Vagina (tissue), 2 donors: ENCODE results near the gene IFT81. TPM values are rescaled to one million over a fixed set of nuclear protein-coding genes. Genes with fewer than 3 reads are reported as not detected.

Experiments
- DNase-seq, 2 donors: peaks; one replicate each; pipeline ENCODE4 v3.0.0-alpha.2; 2017; ENCODE audit errors: extremely low spot score in 2 of 2
- H3K27ac ChIP-seq: fragments of 200-600 bp; sonication (generic); one replicate; pipeline ENCODE4 v1.5.1; 2019
- H3K27me3 ChIP-seq: fragments of 200-600 bp; sonication (generic); one replicate; pipeline ENCODE4 v1.5.1; 2019
- H3K36me3 ChIP-seq, 2 donors: fragments of 200-600 bp; sonication (generic); one replicate each; pipeline ENCODE4 v1.5.1; 2017 to 2019
- H3K4me1 ChIP-seq: fragments of 200-600 bp; sonication (generic); one replicate; pipeline ENCODE4 v1.5.1; 2019
- H3K4me3 ChIP-seq, 2 donors: fragments of 200-600 bp; sonication (generic); 1 replicate in 1 of 2; 2 replicates in 1 of 2; pipeline ENCODE4 v1.5.1; 2016 to 2019
- H3K9me3 ChIP-seq: fragments of 200-600 bp; sonication (generic); one replicate; pipeline ENCODE4 v1.5.1; 2019
- POLR2A ChIP-seq, 2 donors: fragments of 450-650 bp; IDR thresholded peaks; one replicate each; pipeline ENCODE4 v1.6.1; 2017; ENCODE audit warnings: antibody characterized with exemption in 2 of 2, mild to moderate bottlenecking in 2 of 2, moderate library complexity in 2 of 2
- POLR2AphosphoS5 ChIP-seq, 2 donors: sonication (generic); formaldehyde crosslinking; IDR thresholded peaks; one replicate each; pipeline ENCODE4 v1.9.0; 2017; ENCODE audit warnings: antibody characterized with exemption in 2 of 2, mild to moderate bottlenecking in 2 of 2, low read depth in 1 of 2; ENCODE audit not compliant: insufficient read depth in 1 of 2
- intact Hi-C: fragments of 100-400 bp; cut with DNase I; formaldehyde crosslinking; loops from one replicate; pipeline ENCODE4 v1.15.1; 2023
- total RNA-seq: library from RNA; depleted of rRNA; stranded (reverse); fragments of >200 nt; gene quantifications from one replicate; pipeline ENCODE4 v1.2.3, GENCODE V29; 2016
- TF ChIP-seq, protein P1 (sequence below), 3 experiments: fragments of 450-650 bp in 2 of 3; fragments of 200-600 bp in 1 of 3; sonication (generic) in 1 of 3; IDR thresholded peaks; one replicate each; pipeline ENCODE4 v1.5.1; 2017 to 2019; ENCODE audit warnings: antibody characterized with exemption in 3 of 3, mild to moderate bottlenecking in 2 of 3, moderate library complexity in 2 of 3

IFT81 gene
- total RNA-seq, 1 donor from 2014 or later = 18.2 TPM

DNA sequence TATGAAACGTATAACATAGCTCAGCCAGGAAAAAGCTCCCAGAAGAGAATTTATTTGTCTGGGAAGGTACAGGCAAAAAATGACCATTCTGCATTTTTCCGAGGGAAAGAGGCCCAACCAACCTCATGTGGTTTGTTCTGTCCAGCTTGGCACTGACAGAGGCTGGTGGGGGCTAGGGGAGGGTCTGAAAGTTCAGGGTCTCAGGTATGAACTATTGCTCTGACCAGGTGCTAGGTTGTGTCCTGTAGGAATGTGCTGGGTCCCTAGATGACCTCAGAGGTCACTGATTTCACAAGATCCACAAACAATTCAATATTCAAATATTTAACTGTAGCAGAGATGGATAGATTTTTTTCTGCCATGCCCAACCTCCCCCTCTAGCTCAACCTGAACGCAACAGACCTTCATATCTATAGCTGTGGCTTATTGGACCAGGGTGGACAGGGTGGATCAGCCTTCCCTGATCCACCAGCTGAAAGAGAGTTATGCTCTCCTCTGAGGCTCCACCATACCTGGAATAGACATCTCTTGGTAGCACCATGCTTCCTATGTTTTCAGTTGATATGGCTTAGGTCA, 32.9 kb upstream of the IFT81 start:
- Histone ChIP-seq H3K36me3 (no peaks in the 10 kb centered on the region), H3K27me3 (no peaks in the 10 kb centered on the region), H3K4me1 (no peaks in the 10 kb centered on the region), H3K9me3 (no peaks in the 10 kb centered on the region), H3K27ac (no peak overlapping the region), H3K4me3 (no peak overlapping the region)
- no peak for DNase-seq
- intact Hi-C loops = no loop called here
- no peak for TF ChIP-seq POLR2AphosphoS5 (IDR thresholded peaks at IDR 0.05; ENCODE audit: insufficient read depth in 1 of 2, low read depth in 1 of 2)
- no peak for TF ChIP-seq POLR2A (IDR thresholded peaks at IDR 0.05)
- TF ChIP-seq, protein P1, sequence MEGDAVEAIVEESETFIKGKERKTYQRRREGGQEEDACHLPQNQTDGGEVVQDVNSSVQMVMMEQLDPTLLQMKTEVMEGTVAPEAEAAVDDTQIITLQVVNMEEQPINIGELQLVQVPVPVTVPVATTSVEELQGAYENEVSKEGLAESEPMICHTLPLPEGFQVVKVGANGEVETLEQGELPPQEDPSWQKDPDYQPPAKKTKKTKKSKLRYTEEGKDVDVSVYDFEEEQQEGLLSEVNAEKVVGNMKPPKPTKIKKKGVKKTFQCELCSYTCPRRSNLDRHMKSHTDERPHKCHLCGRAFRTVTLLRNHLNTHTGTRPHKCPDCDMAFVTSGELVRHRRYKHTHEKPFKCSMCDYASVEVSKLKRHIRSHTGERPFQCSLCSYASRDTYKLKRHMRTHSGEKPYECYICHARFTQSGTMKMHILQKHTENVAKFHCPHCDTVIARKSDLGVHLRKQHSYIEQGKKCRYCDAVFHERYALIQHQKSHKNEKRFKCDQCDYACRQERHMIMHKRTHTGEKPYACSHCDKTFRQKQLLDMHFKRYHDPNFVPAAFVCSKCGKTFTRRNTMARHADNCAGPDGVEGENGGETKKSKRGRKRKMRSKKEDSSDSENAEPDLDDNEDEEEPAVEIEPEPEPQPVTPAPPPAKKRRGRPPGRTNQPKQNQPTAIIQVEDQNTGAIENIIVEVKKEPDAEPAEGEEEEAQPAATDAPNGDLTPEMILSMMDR (IDR thresholded peaks at IDR 0.05) = no peak

DNA sequence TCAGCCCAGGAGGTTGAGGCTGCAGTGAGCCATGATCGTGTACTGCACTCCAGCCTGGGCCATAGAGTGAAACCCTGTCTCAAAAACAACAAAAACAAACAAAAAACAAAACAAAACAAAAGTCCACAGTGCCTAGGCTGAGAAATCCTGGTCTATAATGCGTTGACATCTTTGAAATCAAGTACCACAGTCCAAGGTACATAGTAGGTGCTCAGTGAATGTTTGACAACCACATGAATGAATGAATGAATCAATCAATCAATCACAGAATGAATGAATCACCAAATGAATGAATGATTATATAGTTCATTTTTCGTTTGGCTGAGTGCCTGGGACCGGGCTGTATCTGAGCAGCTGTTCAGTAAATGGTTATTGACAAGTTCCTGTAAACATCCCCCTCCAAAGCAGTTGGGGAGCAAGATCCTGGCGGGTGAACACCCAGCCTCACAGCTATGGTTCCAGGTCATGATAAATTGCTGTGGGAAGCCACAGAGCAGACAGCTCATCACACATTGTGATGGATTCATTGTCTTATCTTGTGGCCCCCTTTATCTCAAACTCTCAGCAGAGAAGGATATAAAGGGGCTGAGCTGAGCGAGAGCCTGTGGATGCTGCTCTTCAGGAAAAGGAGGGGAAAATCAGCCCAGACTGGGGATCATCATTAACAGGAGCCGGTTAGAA, 30.4 kb upstream of the IFT81 start:
- no peak overlapping the region for H3K27ac ChIP-seq
- H3K9me3 ChIP-seq = no peaks in the 10 kb centered on the region
- DNase-seq = no peak
- H3K27me3 ChIP-seq = no peaks in the 10 kb centered on the region
- no peak for TF ChIP-seq POLR2A (IDR thresholded peaks at IDR 0.05)
- TF ChIP-seq POLR2AphosphoS5 (IDR thresholded peaks at IDR 0.05; ENCODE audit: insufficient read depth in 1 of 2, low read depth in 1 of 2) = no peak
- TF ChIP-seq, protein P1 (IDR thresholded peaks at IDR 0.05) = no peak
- intact Hi-C loops = no loop called here
- H3K36me3 ChIP-seq = no peaks in the 10 kb centered on the region
- no peaks in the 10 kb centered on the region for H3K4me1 ChIP-seq
- H3K4me3 ChIP-seq = no peak overlapping the region

DNA sequence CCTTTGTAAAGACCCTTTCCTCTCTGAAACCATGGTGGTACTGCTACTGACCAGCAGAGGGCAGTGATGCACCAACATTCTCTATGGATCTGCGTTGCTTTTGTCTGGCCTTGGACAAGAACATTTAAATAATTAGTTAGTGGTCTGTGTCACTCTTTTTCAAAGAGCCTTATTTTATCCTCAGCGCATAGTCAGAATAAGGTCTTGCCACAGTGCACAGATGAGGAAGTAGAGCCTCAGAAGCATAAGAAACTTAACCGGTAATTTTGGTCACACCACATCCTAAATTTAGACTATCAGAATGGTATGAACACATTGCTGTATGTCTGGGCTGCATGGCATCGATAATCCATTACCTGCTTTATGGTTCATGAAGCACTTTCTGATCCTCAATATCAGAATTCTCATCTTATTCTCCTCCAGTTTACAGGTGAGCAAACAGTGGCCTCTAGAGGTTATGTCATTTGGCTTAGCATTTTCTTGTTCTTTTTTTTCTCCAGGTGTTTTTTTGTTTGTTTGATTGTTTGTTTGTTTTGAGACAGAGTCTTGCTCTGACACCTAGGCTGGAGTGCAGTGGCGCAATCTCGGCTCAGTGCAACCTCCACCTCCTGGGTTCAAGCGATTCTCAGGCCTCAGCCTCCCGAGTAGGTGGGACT, 23.7 kb upstream of the IFT81 start:
- Histone ChIP-seq H3K4me3 (no peak overlapping the region), H3K27me3 (no peaks in the 10 kb centered on the region), H3K4me1 (peaks cover 6% of the 10 kb centered on the region), H3K36me3 (no peaks in the 10 kb centered on the region), H3K27ac (peak overlapping the region; percentile 9), H3K9me3 (no peaks in the 10 kb centered on the region)
- DNase-seq = no peak
- intact Hi-C loops = loop anchor here (5.0 kb wide), 1 partner anchor 332 kb away; no protein-coding TSS in a partner anchor
- TF ChIP-seq, protein P1 (IDR thresholded peaks at IDR 0.05) = peak; percentile 85 to 96 (median 95)
- TF ChIP-seq POLR2A (IDR thresholded peaks at IDR 0.05) = no peak

DNA sequence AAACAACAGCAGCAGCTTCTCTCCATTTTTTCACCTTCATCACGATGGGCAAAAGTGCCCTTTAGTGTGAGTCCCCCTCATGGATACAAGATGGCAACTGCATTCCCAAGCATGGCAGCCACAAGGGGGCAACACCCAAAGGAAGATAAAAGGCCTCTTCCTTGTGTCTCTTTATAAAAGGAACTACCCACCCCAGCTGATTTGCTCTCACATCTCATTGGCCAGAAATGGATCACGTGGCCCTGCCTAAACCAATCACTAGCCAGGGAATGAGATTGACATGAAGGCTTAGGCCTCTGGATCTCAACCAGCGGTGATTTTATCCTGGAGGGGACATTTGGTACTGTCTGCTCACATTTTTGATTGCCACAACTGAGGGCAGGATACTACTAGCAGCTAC, 21.9 kb upstream of the IFT81 start:
- Histone ChIP-seq H3K4me1 (peaks cover 16% of the 10 kb centered on the region), H3K9me3 (no peaks in the 10 kb centered on the region), H3K27ac (no peak overlapping the region), H3K4me3 (no peak overlapping the region), H3K27me3 (no peaks in the 10 kb centered on the region), H3K36me3 (no peaks in the 10 kb centered on the region)
- DNase-seq = no peak
- no peak for TF ChIP-seq POLR2AphosphoS5 (IDR thresholded peaks at IDR 0.05; ENCODE audit: insufficient read depth in 1 of 2, low read depth in 1 of 2)
- TF ChIP-seq POLR2A (IDR thresholded peaks at IDR 0.05) = no peak
- TF ChIP-seq, protein P1 (IDR thresholded peaks at IDR 0.05) = no peak
- intact Hi-C loops = loop anchor here (5.0 kb wide), 1 partner anchor 330 kb away; no protein-coding TSS in a partner anchor
